Myocyte (in vitro differentiated cells): ENCODE results near the gene CIRBP. TPM values are rescaled to one million over a fixed set of nuclear protein-coding genes. Genes with fewer than 3 reads are reported as not detected.

Experiments
- DNase-seq: peaks from one replicate; pipeline ENCODE4 v3.0.0-alpha.2; 2012; ENCODE audit warnings: low read depth
- polyA plus RNA-seq: library from polyadenylated mRNA; unstranded; fragments of >200 nt; gene quantifications from one replicate; pipeline ENCODE4 v1.2.1, GENCODE V29; 2012; ENCODE audit warnings: missing spikeins
- total RNA-seq: library from RNA; depleted of rRNA; stranded (reverse); fragments of >200 nt; gene quantifications from 2 replicates; pipeline ENCODE4 v1.2.3, GENCODE V29; 2014

Gene CIRBP
- total RNA-seq, result 441 and 497 TPM in 2 replicates
- polyA plus RNA-seq, result 414 TPM

DNA sequence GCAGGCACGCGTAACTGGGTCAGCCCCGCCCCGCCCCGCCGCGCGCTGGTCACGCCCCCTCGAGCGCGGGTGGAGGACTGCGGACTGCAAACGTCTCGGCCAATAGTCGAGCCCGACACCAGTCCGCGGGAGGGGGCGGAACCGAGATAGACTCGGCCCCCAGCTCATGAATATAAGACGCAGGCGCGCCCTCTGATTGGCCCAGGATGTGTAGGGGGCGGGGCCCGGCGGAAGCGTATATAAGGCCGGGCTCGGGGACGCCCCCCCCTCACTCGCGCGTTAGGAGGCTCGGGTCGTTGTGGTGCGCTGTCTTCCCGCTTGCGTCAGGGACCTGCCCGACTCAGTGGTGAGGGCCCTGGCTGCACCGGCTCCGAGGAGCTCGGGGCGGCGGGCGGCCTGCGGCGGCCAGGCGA lies at the start of gene CIRBP:
CIRBP (plus strand) TSS at position 268 of the 413 bp plus-strand sequence. CDS start 1,602 bp downstream, outside the sequence.
- peak; percentile 99 for DNase-seq

DNA sequence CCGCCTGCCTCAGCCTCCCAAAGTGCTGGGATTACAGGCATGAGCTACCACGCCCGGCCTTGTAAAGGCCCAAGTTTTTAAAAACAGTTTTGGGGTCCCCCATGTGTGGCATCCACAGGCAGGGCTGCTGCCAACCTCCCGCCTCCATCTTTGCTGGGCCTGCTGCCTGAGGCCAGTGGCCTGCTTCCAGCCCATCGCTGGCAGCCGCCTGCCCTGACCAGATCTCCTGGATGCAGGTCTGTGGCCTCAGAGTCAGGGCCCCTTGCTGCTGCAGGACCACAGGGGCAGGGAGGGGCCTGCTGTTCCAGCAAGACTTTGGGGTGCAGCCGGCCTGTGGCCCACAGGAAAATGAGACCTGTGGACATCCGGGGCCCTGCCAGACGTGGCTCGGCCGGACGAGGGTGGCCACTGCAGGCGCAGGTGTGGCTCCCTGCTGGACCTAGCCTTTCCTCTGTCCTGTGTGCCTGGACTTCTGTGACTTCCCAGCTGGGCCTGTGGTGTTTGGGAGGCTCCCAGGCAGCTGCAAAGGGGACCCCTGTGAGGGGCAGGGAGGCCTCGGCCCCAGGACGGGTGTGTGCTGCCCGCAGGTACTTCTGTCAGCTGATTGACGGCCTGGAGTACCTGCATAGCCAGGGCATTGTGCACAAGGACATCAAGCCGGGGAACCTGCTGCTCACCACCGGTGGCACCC lies 49.2 kb upstream of the CIRBP start:
- no peak for DNase-seq

GRCh38 chr19:1220477-1220930 lies 48.6 kb upstream of the CIRBP start:
- DNase-seq, result no peak

DNA sequence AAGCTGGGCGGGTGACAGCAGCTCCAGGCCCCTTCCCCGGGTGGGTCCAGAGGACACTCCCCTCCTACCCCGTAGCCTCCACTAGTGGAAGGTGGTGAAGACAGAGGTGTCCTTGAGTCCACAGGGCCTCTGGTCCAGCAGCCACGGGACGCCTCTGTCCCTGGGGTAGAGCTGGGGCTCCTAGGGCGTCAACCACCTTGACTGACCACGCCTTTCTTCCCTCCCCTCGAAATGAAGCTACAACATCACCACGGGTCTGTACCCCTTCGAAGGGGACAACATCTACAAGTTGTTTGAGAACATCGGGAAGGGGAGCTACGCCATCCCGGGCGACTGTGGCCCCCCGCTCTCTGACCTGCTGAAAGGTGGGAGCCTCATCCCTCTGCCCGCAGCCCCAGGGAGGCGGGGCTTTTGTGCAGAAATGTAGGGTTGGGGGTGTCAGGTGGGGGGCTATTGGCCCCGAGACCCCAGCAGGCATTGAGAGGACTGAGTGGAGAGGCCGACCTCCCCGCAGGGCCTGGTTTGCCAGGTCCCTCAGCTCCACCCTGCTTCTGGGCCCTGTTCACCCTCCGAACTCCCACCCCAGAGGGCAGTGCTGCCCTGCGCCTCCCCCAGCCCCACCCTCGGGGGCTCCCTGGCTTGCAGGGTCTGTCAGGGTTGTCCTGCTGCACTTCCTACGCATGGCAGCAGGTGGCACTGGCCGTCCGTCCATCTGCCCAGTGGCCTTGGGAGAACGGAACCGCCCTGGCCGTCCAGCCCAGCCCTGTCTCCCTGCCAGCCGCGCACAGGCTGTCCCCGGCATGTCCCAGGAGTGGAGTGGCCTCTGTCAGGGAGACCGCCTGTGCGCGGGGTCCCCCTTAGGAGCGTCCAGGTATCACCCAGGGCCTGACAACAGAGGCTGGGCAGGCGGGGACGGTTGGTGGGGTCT lies 47.9 kb upstream of the CIRBP start:
- DNase-seq, result peak; percentile 50

GRCh38 chr19:1221904-1222255 lies 47.3 kb upstream of the CIRBP start:
- no peak for DNase-seq

- no peak for DNase-seq
Measured at GRCh38 chr19:1222394-1222793, 46.7 kb upstream of the CIRBP start.

- no peak for DNase-seq
Measured at GRCh38 chr19:1223018-1223855, 45.9 kb upstream of the CIRBP start.

- DNase-seq, result no peak
Measured at GRCh38 chr19:1224047-1224825, 44.9 kb upstream of the CIRBP start.

- DNase-seq, result no peak
Measured at GRCh38 chr19:1224847-1225246, 44.3 kb upstream of the CIRBP start.

DNA sequence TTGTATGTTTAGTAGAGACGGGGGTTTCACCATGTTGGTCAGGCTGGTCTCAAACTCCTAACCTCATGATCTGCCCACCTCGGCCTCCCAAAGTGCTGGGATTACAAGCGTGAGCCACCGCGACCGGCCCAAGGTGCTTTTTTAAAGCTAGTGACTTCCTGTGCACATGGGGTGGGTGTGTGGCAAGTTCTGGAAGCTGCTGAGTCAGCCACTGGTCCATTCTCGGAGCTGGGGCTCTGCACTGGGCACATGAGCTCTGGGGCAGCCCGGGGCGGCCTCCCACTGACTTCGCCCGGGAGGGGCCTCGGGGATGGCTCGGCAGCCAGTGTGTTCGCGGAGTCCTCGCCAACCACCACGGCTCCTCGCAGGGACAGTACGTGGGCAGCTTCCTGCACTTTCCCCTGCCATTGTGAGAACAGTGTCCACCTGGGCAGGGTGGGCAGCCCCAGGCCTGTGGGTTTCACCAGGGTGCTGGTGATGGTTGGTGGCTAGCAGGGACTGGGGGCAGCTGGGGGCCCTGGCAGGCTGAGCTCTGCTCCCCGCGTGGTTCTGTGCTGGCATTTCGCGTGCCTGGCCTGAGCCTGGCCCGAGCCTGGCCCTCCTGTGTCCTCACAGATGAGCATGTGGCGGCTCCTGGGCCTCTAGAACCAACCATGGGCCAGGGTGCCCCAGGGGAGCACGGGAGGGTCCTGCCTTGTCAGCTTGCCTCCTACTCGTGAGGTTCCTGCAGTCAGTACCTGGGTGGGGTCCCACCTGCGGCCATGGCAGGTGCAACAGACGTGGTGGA lies 43.5 kb upstream of the CIRBP start:
- DNase-seq, result no peak

DNA sequence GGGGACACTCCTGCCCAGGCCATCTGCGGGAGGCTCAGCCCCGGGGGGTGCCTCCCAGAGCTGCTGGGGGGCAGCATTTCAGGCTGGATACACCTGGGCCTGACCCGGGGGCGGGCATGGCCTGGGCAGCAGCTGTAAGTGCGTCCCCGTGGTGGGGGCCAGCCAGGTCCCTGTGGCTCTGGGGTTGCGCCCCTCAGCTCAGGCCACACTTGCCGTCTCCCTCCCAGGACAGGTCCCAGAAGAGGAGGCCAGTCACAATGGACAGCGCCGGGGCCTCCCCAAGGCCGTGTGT lies 43.0 kb upstream of the CIRBP start:
- DNase-seq, result no peak

DNA sequence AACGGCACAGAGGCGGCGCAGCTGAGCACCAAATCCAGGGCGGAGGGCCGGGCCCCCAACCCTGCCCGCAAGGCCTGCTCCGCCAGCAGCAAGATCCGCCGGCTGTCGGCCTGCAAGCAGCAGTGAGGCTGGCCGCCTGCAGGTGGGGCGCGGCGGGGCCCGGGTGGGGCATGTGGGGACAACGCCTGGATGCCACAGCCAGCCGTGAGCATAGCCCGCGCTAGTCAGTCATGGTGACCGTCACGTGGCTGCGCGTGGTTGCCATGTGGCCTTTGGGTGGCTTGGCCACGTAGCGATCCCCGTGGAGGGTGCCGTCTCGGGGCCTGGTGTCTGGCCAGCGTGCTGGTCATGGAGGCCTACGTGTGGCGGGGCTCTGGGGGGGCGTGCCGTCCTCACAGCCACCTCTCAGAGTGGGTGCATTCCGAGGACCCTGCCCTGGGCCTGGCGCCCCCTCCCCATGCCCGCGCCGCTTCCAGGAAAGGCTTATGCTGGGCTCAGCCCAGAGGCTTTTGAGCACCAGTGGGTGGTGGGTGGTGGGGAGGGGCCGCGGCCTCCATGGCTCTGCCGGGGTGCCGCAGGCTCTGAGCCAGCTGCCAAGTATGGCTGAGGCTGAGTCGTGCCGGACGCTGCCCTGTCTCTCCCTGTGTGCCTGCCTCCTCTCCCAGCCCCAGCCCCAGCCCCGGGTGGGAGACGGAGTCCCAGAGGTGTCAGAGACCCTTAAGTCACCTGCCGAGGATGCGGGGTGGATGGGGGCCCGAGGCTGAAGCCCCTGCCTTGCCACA lies 42.4 kb upstream of the CIRBP start:
- DNase-seq, result no peak

DNA sequence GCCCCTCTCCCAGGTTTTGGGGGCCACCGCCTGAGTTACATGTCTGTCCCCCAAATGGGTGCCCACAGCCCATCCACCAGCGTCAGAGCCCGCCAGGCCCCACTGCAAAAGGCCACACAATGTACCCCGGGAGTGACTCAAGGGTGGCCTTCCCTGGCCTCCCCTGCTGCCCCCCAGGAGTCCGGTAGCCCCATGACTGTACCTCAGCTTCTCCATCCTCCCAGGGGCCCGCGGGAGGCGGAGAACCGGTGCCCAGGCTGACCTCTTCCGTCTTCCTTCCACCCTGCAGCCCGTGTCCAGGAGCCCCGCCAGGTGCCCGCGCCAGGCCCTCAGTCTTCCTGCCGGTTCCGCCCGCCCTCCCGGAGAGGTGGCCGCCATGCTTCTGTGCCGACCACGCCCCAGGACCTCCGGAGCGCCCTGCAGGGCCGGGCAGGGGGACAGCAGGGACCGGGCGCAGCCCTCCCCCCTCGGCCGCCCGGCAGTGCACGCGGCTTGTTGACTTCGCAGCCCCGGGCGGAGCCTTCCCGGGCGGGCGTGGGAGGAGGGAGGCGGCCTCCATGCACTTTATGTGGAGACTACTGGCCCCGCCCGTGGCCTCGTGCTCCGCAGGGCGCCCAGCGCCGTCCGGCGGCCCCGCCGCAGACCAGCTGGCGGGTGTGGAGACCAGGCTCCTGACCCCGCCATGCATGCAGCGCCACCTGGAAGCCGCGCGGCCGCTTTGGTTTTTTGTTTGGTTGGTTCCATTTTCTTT lies 41.7 kb upstream of the CIRBP start:
- DNase-seq, result no peak

- no peak for DNase-seq
Measured at GRCh38 chr19:1228161-1228957, 40.8 kb upstream of the CIRBP start.

DNA sequence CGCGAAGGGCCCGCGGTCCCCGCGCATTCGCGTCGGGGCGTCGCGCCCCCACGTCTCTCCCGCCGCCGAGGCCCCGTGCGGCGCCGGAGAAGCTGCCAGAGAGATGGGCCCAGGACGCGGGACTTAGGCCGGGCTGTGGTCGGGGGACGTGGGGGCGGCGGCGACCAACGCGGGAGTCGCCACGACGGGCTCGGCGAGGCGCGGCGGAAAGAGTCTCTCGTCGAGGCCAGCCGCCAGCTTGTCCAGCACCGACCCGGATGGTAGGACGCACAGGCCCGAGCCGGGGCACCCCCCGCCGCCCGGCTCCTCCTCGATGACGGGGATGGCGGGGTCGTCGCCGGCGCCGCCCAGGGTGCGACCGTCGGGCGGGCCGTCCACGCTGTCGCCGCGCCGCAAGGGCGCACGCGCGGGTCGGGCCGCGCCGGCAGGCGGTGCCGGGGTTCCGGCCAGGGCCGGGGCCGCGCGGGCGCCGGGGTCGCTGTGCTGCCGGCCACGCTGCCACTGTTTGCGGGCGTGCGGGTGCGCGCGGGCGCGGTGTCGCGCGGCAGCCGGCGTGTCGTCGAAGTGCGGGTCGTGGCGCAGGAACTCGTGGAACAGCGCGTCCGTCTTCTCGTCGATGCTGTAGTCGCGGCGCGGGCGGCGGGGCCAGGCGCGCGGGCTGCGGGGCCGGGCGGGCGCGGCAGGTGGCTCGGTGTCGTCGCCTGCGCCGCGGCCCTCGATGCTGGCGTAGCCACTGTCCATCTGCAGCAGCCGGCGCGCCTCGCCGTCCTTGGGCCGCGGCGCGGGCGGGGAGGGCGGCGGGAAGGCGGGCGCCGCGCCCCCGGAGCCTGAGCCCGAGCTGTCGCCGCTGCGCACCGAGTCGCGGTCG lies 39.8 kb upstream of the CIRBP start:
- no peak for DNase-seq

DNA sequence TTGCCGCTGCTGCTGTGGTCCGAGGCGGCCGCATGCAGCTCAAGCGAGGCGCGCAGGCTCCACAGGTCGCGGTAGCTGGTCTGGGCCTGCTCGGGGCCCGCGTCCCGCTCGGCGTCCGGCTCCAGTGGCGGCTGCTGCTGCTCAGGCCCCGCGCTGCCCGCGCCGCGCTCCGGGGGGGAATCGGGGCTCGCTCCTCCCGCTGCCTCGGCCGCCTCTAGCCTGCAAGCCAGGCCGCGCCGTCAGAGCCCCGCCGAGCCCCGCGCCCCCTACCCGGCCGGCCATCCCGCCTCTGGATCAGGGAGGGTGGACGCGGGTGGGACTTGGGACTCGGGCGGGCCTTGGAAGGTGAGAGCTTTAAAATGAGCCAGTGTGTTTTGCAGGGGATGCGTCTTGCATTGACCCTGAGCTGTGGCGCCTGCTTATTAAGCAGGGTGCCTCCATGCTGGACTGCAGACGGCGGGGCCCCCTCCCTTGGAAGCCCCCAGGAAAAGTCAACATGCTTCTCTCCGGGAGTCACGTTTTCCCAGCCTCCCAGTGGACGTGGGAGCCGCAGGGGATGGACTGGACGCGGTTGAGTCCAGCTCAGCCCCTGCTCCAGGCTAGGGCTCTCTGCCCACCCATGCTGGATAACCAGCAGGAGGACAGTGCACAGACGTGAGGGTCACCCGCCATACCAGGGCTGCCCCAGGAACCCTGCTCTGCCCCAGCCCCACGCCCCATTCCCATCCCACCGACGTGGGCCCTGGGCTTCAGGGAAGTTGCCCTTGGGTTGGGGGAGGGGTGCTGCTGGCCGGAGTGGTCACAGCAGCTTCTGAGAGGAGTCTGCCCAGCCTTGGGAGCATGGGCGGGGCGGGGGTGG lies 39.0 kb upstream of the CIRBP start:
- no peak for DNase-seq
